GM18502 (cell line): Measurements from ENCODE around the gene GIT2.
"Not testable (repeated sequence)": the region's sequence is repeated elsewhere in the genome, so short reads cannot be mapped to it uniquely, and the experiment has no call there.

Source experiments
- ATAC-seq: cut with Tn5 transposase; IDR thresholded peaks from one replicate; pipeline ENCODE4 v1.9.1; 2021; ENCODE audit warnings: mild to moderate bottlenecking; ENCODE audit not compliant: unreplicated experiment, poor library complexity

GIT2 gene

DNA sequence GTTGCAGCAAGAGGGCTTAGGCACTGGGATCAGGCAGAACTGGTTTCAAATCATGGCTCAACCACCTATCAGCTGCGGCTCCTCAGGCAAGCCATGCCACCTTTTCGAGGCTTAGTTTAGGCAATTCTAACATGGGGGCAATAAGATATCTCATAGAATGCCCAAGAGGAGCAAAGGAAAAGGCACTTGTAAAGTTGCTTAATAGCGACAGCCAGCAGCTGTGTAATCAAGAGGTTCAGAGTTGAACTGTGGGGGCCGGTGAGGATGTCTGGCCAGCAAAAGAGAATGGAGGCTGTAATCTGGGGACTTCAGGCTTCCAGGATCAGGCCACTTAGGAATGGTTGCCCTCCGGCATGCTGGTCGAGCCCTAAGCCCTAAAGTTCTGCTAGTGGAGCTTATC lies 99.1 kb downstream of the GIT2 start:
- ATAC-seq = no peak

DNA sequence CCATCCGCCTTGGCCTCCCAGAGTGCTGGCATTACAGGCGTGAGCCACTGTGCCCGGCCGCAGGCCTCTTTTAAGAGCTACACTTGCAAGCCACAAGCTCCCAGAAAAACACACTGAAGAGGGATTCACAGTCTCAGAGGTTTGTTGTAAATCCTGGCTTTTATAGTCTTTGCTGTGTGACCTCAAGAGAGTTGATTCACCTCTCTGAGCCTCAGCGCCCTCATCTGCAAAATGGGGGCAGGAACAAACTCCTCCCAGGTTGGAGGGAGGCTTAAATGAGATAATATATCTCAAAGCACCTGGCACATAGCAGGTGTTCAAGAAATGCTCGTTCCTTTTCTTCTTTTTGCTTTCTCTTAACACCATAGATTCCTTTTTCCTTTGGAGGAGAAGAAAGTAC lies 100.0 kb downstream of the GIT2 start:
- no peak for ATAC-seq

DNA sequence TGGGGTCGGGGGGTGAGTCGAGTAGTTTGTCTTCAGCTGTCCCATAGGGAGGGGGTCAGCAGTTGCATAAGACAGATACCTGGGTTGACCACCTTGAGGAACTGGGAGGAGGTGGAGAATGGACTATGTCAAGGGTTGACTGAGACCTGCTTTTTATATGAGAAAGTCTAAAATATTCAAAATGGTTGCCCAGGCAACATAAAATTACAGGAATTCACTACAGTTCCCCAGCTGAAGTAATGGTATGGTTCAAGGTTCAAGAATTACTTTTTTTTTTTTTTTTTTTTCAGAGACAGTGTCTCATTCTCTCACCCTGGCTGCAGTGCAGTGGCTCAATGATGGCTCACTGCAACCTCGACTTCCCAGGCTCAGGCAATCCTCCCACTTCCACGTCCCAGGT lies 101.2 kb downstream of the GIT2 start:
- ATAC-seq = no peak

DNA sequence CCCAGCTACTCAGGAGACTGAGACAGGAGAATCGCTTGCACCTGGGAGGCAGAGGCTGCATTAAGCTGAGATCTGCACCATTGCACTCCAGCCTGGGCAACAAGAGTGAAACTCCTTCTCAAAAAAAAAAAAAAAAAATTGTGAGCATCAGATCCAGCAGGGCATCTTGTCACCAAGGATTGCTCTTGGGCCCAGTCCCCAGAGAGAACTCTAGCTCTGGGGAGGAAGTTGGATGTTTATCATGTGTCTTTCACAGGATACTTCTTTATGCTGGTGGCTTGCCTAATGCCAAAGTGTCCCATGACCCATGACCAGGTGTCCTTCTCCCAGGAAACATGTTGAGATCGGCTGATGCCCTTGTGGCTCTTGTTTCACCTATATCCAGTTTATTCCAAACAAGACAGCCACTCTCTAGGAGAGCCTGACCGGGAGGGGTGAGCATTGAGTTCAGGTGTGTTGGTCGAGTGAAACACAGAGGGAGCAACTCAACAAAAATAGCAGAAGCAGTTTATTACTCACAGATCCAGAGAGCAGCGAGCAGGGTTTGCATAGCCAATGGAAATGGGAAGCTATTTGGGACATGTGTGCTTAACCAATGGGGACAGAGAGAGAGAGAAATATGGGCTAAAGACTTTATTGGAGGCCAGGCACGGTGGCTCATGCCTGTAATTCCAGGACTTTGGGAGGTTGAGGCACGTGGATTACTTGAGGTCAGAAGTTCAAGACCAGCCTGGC lies 102.7 kb downstream of the GIT2 start:
- ATAC-seq = peak; percentile 19

DNA sequence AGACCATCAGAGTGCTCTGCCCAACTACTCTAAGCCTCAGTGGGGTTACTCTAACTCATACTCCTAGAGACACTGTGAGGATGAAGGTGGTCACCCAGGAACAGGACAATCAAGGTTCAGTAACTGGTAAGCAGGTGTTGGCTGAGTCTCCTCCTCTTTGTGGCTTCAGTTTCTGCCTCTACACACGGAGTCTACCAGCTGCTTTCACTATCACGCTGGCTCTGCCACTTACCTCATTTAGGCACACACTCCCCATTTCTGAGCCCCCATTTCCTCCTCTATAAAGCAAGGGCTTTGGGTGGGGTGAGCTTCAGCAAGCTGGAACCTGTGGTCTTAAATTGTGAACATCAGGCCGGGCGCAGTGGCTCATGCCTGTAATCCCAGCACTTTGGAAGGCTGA lies 103.4 kb downstream of the GIT2 start:
- peak; percentile 70 for ATAC-seq

DNA sequence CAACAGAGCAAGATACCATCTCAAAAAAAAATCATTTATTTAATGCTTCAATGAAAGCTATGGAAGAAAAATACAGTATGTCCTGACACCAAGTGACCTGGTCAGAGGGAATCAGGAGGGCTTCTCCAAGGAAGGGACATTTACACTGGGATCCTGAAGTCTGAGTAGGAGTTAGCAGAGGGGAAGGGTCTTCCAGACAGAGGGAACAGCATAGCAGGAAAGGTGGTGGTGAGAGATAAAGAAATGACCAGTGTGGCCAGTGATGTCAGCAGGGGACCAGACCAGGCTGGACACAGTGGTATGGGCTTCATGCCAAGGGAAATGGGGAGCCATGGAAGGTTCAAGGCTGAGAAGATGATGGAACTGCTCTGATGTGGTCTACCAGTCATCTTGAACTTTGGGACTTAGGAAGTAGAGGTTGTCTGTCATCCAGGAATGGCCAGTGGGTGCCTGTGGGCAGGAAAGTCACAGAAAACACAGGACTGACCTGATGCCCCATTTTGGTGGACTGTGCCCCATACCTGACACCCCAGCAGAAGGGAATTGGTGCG lies 103.9 kb downstream of the GIT2 start:
- ATAC-seq = no peak

DNA sequence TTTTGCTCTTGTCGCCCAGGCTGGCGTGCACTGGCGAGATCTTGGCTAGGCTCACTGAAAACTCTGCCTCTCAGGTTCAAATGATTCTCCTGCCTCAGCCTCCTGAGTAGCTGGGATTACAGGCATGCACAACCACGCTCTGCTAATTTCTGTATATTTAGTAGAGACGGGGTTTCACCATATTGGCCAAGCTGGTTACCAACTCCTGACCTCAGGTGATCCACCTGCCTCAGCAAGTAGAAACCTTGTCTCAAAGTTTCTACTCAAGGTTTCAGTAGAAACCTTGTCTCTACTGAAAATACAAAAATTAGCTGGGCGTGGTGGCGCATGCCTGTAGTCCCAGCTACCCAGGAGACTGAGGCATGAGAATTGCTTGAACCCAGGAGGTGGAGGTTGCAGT lies 104.4 kb downstream of the GIT2 start:
- not testable (repeated sequence) for ATAC-seq

DNA sequence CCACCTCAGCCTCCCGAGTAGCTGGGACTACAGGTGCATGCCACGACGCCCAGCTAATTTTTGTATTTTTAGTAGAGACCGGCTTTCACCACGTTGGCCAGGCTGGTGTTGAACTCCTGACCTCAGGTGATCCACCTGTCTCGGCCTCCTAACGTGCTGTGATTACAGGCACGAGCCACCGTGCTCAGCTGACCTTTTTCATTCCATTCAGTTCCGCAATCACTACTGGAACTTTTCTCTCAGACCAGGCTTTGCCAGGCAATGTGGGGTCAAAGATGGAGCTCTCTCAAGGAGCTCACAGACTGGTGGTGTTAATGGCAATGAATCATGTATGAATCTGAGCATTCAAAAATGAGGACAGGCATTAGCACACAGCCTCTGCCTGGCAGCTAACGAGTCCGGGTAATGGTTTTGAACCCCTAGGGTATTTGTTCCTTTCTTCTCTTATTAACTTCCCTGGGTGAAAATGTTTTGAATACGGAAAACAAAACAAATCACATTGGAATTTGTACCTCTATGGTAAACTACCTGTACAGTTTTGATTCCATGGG lies 105.5 kb downstream of the GIT2 start:
- ATAC-seq = no peak

DNA sequence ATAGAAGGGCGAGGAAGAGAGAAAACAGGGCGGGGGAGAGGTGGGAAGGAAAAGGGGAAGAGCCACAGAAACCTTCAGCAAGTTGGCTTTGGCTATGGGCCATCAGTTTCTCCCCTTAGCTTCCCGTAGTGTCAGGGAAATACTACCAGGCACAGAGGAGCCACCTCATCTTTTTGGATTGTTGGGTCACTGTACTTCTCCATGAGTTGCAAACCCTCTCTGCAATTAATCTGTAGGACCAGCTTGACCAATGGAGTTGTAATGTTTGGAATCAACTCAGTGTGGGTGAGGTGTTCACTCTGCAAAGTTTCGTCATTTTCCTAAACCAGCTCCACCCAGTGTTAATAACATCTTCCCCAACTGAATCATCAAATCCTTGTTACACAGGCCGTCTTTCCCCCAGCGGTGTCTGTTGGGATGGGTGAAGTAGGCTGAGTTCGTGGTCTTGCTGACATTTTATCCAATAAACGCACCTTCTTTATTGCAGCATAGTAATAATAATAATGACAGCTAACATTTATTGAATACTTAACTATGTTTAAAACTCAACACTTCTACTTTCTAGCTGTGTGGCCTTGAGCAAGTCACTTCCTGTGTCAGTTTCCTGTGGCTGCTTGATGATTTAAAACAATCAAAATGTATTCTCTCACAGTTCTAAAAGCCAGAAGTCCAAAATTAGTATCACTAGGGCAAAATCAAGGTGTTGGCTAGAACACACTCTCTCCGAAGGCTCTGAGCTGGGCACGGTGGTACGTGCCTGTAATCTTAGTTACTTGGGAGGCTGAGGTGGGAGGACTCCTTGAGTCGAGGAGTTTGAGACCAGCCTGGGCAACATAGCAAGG lies 107.8 kb downstream of the GIT2 start:
- no peak for ATAC-seq

DNA sequence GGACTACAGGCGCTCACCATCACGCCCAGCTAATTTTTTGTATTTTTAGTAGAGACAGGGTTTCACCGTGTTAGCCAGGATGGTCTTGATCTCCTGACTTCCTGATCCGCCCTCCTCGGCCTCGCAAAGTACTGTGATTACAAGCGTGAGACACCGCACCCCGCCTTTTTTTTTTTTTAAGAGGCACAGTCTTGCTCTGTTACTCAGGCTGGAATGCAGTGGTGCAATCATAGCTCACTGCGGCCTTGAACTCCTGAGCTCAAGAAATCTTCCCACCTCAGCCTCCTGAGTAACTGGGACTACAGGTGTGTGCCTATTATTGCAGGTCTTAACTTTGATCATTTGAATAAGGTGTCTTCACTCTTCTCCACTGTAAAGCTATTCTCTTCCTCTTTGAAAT lies 110.6 kb downstream of the GIT2 start:
- no peak for ATAC-seq

DNA sequence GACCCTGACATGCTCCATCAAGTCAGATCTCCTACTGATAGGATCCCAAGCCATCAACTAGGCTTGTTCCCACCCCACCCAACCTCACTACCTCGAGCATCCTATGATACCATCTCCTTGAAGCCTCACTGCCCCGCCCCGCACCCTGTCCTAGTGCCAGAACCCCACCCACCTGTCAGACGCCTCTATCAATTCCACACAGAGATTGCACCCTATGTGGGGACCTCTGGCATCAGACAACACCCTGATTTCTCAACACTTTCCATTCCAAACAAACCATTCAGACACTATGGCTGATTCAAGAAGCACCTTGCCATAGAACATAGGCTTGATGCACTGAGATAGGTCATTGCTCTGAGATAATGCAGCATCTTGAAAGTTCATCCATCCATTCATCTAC lies 112.7 kb downstream of the GIT2 start:
- ATAC-seq = no peak

DNA sequence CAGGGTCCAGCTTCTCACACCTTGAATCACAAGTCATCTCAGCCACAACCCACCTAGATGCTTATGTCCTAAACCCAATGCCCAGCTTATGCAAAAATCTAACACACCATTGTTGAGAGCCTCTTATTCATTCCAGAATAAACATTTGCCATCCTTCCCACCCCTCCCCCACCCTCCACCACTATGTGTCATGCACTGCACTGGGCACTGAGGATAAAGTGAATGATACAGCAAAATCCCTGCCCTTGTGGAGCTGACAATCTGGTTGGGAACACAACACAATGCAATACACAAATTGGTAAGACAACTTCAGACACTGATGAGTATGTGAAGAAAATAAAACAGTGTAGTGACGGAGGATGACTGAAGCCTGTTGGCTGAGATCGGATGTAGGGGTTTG lies 114.4 kb downstream of the GIT2 start:
- ATAC-seq = no peak

DNA sequence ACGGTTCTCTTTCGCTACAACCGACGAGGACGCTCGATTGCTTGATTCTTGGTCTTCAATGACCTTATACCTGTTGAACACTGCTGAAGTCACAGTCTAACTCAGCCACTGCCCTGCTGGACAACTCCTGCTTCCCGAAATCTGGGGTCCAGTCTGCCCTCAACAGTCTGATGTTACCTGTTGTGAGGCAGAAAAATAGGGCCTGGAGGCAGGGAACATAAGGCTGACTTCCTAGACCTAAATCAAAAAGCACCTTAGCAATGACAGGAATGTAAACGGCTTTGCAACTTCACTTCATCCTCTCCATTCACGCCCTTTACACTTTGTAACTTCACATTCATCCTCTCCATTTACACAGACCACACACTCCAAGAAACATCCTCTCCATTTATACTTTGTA lies 115.2 kb downstream of the GIT2 start:
- no peak for ATAC-seq

DNA sequence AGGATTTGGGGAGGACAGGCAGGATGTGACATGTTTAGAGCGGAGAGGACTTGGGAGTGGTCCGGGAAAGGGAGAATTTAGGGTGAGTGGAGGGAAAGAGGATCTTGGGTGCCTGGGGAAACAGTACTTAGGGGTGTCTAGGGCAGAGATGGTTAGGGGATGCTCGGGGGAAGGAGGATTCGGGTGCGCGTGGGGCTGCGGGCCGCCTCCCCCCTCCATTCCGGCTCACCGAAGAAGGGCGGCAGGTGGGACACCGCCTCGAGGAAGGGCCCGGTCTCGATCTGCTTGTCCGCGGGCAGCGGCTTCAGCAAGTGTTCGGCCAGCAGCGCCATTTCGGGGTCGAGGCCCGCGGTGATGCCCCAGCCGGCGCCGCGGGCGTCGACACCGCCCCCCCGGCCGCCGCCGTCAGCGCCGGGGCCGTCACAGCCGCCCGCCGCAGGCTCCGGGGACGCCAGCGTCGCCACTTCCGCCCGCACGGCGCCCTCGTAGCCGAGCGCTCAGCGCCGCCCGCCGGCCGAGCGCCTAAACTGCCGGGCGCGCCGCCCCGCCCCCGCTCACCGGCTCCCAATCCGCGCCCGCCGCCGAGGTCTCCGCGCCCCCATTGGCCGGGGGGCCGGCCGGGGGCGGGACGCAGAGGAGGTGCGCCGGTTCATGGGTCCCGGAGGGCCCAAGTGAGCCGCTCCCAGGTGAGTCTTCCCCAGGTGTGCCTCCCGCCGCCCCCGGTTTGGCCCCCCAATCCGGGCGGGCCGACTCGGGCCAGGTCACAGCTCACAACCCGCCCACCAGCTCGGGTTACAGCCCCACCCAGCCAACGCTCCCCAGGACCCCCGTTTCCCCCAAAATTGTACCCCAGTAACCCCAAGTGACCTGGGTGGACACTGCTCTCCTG lies 115.9 kb downstream of the GIT2 start, which contains the start of gene GLTP:
TSS of gene GLTP (minus strand) at position 499 of the 889 bp plus-strand sequence. CDS start at position 332, 167 bp downstream.
- ATAC-seq = peak; percentile 94
